GM23248 (cell line): ENCODE measurements around the gene STON2. TPM values are rescaled to one million over a fixed set of nuclear protein-coding genes. Genes with fewer than 3 reads are reported as not detected.

Source experiments
- DNase-seq: peaks from one replicate; pipeline ENCODE4 v3.0.0-alpha.2; 2015
- H2AFZ ChIP-seq: fragments of 200-600 bp; sonication (generic); 2 replicates; pipeline ENCODE4 v1.6.1; 2016; ENCODE audit warnings: antibody characterized with exemption
- H3F3A ChIP-seq: fragments of 200-600 bp; sonication (generic); 2 replicates; pipeline ENCODE4 v1.6.1; 2016; ENCODE audit warnings: mild to moderate bottlenecking, antibody characterized with exemption, mixed run types; ENCODE audit not compliant: insufficient read depth
- H3K27ac ChIP-seq: fragments of 200-600 bp; sonication (generic); 2 replicates; pipeline ENCODE4 v1.5.1; 2016; ENCODE audit warnings: mild to moderate bottlenecking
- H3K27me3 ChIP-seq: fragments of 200-600 bp; sonication (generic); replicated peaks from 2 replicates; pipeline ENCODE4 v1.6.1; 2016; ENCODE audit warnings: mild to moderate bottlenecking; ENCODE audit not compliant: insufficient read depth
- H3K36me3 ChIP-seq: fragments of 200-600 bp; sonication (generic); 2 replicates; pipeline ENCODE4 v1.6.1; 2016; ENCODE audit warnings: low read depth, mild to moderate bottlenecking
- H3K4me1 ChIP-seq: fragments of 200-600 bp; sonication (generic); 2 replicates; pipeline ENCODE4 v1.6.1; 2016; ENCODE audit warnings: mild to moderate bottlenecking; ENCODE audit not compliant: insufficient read depth
- H3K4me2 ChIP-seq: fragments of 200-600 bp; sonication (generic); one replicate; pipeline ENCODE4 v1.6.1; 2016; ENCODE audit warnings: mild to moderate bottlenecking; ENCODE audit not compliant: unreplicated experiment
- H3K4me3 ChIP-seq: fragments of 200-600 bp; sonication (generic); 2 replicates; pipeline ENCODE4 v1.5.1; 2016; ENCODE audit warnings: mild to moderate bottlenecking
- H3K79me2 ChIP-seq: fragments of 200-600 bp; sonication (generic); 2 replicates; pipeline ENCODE4 v1.6.1; 2016; ENCODE audit warnings: mild to moderate bottlenecking; ENCODE audit not compliant: insufficient read depth
- H3K9ac ChIP-seq: fragments of 200-600 bp; sonication (generic); 2 replicates; pipeline ENCODE4 v1.6.1; 2016; ENCODE audit warnings: mild to moderate bottlenecking
- H3K9me2 ChIP-seq: fragments of 200-600 bp; sonication (generic); 2 replicates; pipeline ENCODE4 v1.6.1; 2016; ENCODE audit warnings: mixed run types, mild to moderate bottlenecking, moderate library complexity; ENCODE audit not compliant: insufficient read depth
- H3K9me3 ChIP-seq: fragments of 200-600 bp; sonication (generic); one replicate; pipeline ENCODE4 v1.6.1; 2017; ENCODE audit warnings: low read depth
- H4K20me1 ChIP-seq: fragments of 200-600 bp; sonication (generic); 2 replicates; pipeline ENCODE4 v1.6.0; 2016; ENCODE audit not compliant: insufficient read depth
- EZH2 ChIP-seq: fragments of 200-600 bp; sonication (generic); IDR thresholded peaks from 2 replicates; pipeline ENCODE4 v1.6.1; 2018; ENCODE audit warnings: antibody characterized with exemption, mild to moderate bottlenecking; ENCODE audit not compliant: insufficient read depth, poor library complexity, severe bottlenecking
- EZH2phosphoT487 ChIP-seq: fragments of 200-600 bp; sonication (generic); IDR thresholded peaks from 2 replicates; pipeline ENCODE4 v1.6.1; 2018; ENCODE audit warnings: antibody characterized with exemption, moderate library complexity, mild to moderate bottlenecking, low read depth; ENCODE audit not compliant: insufficient read depth
- WGBS, 2 experiments: methylation state at CpG; one replicate each; pipeline ENCODE4 v1.1.6; 2015 to 2017; ENCODE audit warnings: low lambda C conversion rate in 2 of 2, low coverage in 1 of 2; ENCODE audit errors: missing lambda C conversion rate in 2 of 2; 5-methylcytosine and 5-hydroxymethylcytosine counted together
- in situ Hi-C: fragments of 300-500 bp; cut with MboI; formaldehyde crosslinking; loops from 2 replicates; pipeline ENCODE4 v1.15.0; 2020
- polyA plus RNA-seq: library from polyadenylated mRNA; unstranded; fragments of >200 nt; fragmentation: Nextera tagmentation; extraction: Ambion mirVana; gene quantifications from 2 replicates; pipeline ENCODE4 v1.2.1, GENCODE V29; 2016
- total RNA-seq: library from RNA; depleted of rRNA; stranded (reverse); fragments of >200 nt; shearing (Covaris generic); gene quantifications from 2 replicates; pipeline ENCODE4 v1.2.3, GENCODE V29; 2014

The STON2 gene
- total and polyA plus RNA-seq, 2 experiments from 2014 or later, result 0.14 TPM; not detected in 1

DNA sequence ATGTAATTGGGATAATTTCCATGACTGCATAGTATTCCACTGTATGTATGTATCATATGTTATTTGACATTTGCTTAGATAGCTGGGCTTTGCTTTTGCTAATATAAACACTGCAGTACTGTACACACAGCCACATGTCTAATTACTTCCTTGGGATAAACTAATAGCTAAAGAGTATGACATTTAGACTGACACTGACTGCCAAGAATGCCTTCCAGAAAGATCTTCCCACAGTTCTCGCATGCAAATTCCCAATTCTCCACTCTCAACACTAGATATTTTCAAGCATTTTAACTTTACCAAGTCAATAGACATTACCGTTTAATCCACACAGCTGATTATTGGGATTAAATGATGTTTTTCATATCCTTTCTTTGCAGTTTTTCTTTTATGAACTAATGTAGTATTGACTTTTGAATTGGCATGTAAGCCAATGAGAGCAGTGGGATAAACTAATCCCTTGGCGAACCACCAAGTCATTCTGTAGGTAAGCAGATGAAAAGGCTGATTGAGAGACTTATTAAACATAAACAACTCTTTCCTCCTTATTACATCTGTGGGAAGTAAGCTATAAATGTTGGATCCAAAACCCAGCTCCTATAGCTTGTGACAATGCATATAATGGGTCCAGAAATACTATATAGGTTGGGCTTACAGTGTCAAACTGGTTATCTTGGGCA is 55.5 kb downstream of the STON2 start:
- Histone ChIP-seq H3K4me1 (no peaks in the 10 kb centered on the region), H3K9me2 (no peaks in the 10 kb centered on the region), H3K4me2 (no peak overlapping the region), H3K79me2 (no peaks in the 10 kb centered on the region), H2AFZ (no peak overlapping the region), H3K27me3 (no peaks in the 10 kb centered on the region), H3K9ac (no peak overlapping the region), H3K4me3 (no peak overlapping the region), H3F3A (no peaks in the 10 kb centered on the region), H3K27ac (no peak overlapping the region), H3K9me3 (no peaks in the 10 kb centered on the region), H3K36me3 (no peaks in the 10 kb centered on the region), H4K20me1 (no peaks in the 10 kb centered on the region)
- in situ Hi-C loops, result no loop called here
- WGBS, 2 experiments, result 43 to 52% methylated on average over 3 of the region's 3 CpGs
- DNase-seq, result no peak
- TF ChIP-seq EZH2 (no peak), EZH2phosphoT487 (no peak)

DNA sequence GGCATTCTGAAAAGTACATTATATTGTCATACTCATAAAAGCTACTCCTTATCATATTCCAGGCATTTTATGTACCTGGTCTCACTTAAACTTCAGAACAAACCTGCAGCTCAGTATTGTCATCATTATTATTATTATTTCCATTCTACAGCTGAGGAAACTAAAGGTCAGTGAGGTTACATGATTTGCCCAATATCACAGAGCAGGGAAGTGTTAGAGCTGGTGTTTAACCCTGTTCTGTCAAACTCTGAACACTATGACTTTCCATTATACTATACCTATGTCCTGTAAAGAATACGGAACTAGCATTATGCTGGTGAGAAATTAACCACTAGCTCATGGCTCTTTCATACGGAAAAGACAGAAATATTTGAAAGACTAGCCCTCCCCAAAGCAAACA is 56.4 kb downstream of the STON2 start:
- no peaks in the 10 kb centered on the region for H3F3A ChIP-seq
- H3K4me1 ChIP-seq, result no peaks in the 10 kb centered on the region
- WGBS, 2 experiments, result 36 to 45% methylated on average over 2 of the region's 2 CpGs
- H3K4me3 ChIP-seq, result no peak overlapping the region
- H3K9ac ChIP-seq, result no peak overlapping the region
- no peaks in the 10 kb centered on the region for H3K9me3 ChIP-seq
- H3K79me2 ChIP-seq, result no peaks in the 10 kb centered on the region
- in situ Hi-C loops, result no loop called here
- H3K27me3 ChIP-seq, result no peaks in the 10 kb centered on the region
- no peak overlapping the region for H2AFZ ChIP-seq
- no peaks in the 10 kb centered on the region for H4K20me1 ChIP-seq
- no peaks in the 10 kb centered on the region for H3K36me3 ChIP-seq
- no peaks in the 10 kb centered on the region for H3K9me2 ChIP-seq
- no peak for DNase-seq
- no peak overlapping the region for H3K27ac ChIP-seq
- TF ChIP-seq EZH2 (no peak), EZH2phosphoT487 (no peak)
- H3K4me2 ChIP-seq, result no peak overlapping the region

GRCh38 chr14:81342850-81343580 is 57.1 kb downstream of the STON2 start:
- in situ Hi-C loops, result no loop called here
- H3K9me2 ChIP-seq, result no peaks in the 10 kb centered on the region
- DNase-seq, result no peak
- no peaks in the 10 kb centered on the region for H3K79me2 ChIP-seq
- no peaks in the 10 kb centered on the region for H3K4me1 ChIP-seq
- H4K20me1 ChIP-seq, result no peaks in the 10 kb centered on the region
- no peak overlapping the region for H3K4me2 ChIP-seq
- H3K27ac ChIP-seq, result no peak overlapping the region
- no peaks in the 10 kb centered on the region for H3F3A ChIP-seq
- no peaks in the 10 kb centered on the region for H3K27me3 ChIP-seq
- no peak overlapping the region for H3K4me3 ChIP-seq
- no peak overlapping the region for H3K9ac ChIP-seq
- H3K36me3 ChIP-seq, result no peaks in the 10 kb centered on the region
- no peak for TF ChIP-seq EZH2
- no peak for TF ChIP-seq EZH2phosphoT487
- H3K9me3 ChIP-seq, result no peaks in the 10 kb centered on the region
- WGBS, 2 experiments, result 78 to 81% methylated on average over 5 of the region's 5 CpGs
- no peak overlapping the region for H2AFZ ChIP-seq

DNA sequence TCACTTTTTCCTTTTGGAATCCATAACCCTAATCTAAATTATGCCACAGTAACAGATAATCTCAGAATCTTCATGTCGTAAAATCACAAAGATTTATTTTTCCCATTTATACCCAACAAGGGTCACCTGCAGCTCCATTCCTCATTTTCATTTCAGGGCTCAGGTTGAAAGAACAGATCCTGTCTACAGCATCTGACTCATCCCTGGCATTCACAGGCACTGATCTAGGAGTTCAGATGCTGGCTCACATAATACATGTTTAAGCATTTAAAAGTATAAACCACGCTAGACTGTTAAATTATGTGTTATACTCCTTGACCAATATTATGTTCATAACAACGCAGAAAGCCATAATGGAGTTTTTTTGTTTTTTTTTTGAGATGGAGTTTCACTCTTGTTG is 58.3 kb downstream of the STON2 start:
- Histone ChIP-seq H3K4me1 (no peaks in the 10 kb centered on the region), H3K9ac (no peak overlapping the region), H3K9me3 (no peaks in the 10 kb centered on the region), H3K4me3 (no peak overlapping the region), H3K27ac (no peak overlapping the region), H3F3A (no peaks in the 10 kb centered on the region), H3K27me3 (no peaks in the 10 kb centered on the region), H3K9me2 (no peaks in the 10 kb centered on the region), H2AFZ (no peak overlapping the region), H4K20me1 (no peaks in the 10 kb centered on the region), H3K4me2 (no peak overlapping the region), H3K36me3 (no peaks in the 10 kb centered on the region), H3K79me2 (no peaks in the 10 kb centered on the region)
- TF ChIP-seq EZH2 (no peak), EZH2phosphoT487 (no peak)
- WGBS, 2 experiments, result 82 to 89% methylated on average over 3 of the region's 3 CpGs
- in situ Hi-C loops, result no loop called here
- DNase-seq, result no peak
